GM20000 (cell line): Measurements from ENCODE around the gene PPM1J.

Source experiments
- DNase-seq: peaks from one replicate; pipeline ENCODE4 v3.0.0; 2012; ENCODE audit warnings: low spot score
- TF ChIP-seq, protein P1 (sequence below): IDR thresholded peaks from 2 replicates; pipeline ENCODE4 v1.5.1; 2012; ENCODE audit warnings: mild to moderate bottlenecking, control low read depth; ENCODE audit errors: extremely low read depth, missing control alignments

Gene PPM1J

DNA sequence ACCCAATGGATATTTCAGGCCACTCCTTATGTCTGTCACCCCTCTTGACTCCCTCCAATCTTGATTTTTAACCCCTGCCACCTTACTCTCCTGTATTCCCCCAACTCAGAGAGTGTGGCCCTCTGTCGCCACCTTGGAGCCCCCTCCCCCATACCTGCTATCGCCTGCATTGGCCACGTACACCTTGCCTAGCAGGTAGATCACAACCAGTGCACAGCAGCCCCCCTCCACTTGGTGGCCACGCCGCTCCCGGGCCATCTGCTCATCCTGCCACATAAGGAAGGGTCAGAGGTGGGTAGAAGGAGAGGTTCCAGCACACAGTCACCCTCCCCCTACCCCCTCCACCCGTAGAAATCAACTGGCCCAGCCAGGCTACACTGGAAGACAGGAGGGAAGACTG lies 2.9 kb downstream of the PPM1J start:
- DNase-seq: no peak
- TF ChIP-seq, protein P1, sequence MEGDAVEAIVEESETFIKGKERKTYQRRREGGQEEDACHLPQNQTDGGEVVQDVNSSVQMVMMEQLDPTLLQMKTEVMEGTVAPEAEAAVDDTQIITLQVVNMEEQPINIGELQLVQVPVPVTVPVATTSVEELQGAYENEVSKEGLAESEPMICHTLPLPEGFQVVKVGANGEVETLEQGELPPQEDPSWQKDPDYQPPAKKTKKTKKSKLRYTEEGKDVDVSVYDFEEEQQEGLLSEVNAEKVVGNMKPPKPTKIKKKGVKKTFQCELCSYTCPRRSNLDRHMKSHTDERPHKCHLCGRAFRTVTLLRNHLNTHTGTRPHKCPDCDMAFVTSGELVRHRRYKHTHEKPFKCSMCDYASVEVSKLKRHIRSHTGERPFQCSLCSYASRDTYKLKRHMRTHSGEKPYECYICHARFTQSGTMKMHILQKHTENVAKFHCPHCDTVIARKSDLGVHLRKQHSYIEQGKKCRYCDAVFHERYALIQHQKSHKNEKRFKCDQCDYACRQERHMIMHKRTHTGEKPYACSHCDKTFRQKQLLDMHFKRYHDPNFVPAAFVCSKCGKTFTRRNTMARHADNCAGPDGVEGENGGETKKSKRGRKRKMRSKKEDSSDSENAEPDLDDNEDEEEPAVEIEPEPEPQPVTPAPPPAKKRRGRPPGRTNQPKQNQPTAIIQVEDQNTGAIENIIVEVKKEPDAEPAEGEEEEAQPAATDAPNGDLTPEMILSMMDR: no peak

DNA sequence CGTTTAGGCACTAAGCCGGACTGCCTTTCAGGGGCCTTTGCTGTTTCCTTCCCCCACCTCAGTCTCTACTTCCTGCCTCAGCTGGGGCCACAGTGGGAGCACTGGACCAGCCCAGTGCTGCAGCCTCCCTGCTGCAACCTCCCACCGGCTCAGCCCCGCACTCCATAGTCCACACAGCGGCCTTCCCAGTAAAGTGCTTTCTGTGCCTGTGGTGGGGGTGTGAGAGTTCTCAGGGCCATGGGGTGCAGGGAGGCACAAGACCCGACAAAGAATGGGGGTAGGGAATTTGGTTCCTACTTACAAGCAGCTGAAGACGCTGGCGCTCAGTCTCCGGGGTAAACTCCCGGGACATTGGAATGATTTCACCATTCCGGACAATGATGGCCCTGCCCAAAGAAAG lies 3.5 kb downstream of the PPM1J start:
- TF ChIP-seq, protein P1: no peak

DNA sequence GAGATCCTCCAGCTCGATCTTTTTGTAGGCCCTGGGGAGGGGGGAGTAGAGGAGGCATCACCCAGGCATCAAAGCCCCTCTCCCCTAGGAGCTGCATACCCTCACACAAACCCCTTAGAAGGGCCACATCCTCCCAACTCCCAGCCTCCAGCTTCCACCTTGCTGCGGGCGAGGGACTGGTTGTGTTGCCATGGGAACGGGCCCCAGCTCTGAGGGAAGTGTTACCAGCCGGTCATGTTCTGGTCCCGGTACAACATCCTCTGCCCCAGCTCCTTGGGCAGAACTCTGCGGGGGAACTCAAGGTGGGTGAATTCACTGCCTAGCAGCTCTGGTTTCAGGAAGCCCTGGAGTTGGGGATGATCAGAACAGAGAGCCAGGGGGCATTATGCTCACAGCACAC lies 4.1 kb downstream of the PPM1J start:
- DNase-seq: no peak
- TF ChIP-seq, protein P1: no peak

More for the DNA sequence above, 3.5 kb downstream of the PPM1J start:
- DNase-seq: no peak

DNA sequence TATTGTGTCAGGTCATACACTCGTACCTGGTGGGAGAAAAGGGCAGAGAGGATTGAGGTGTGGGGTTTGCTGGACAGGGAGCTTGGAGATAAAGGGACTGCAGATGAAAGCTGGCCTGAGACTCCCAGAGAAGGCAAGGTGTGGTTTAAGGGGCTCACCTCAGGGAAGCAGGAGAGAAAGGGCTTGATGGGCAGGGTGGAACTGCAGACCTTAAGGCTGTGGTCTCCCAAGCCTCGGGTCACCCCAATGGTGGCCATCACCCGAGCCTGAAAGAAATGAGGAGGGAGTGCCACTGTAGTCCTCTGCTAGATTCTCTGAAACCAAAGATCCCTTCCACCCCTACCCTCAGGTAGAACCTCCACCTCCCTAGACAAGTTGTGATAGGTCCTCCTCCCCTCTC lies 4.5 kb downstream of the PPM1J start:
- DNase-seq: no peak
- TF ChIP-seq, protein P1: no peak

DNA sequence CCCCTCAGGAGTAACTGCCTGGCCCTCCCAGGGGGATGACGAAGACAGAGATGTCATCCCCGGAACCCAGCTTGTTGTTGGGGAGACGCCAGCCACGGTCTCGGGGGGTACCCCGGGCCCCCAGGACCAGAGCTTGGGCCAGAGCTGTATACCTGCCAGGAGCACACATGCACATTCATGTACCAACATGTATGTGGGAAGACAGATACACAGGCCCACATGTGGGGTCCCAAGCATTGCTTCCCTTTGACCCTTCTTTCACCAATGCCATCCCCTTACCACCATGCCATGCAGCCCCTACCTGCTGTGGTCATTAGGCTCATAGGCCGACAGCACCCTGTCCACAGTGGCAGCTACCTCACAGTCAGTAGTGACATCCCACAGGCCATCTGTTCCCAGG lies 5.0 kb downstream of the PPM1J start:
- DNase-seq: no peak
- TF ChIP-seq, protein P1: no peak

DNA sequence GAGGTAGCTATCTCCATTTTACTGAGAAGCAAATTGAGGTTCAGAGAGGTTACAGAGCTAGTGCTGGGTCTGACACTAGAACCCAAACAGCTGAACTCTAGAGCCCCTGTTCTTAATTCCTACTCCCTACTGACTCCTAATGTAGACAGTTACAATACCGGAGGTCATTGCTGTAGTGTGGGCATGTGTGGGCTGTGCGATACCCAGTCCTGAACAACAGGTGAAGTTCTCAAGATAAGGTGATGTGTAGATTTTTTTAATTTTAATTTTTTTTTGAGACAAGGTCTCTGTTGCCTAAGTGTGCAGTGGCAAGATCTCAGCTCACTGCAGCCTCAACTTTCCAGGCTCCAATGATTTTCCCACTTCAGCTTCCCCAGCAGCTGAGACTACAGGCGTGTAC lies 6.6 kb downstream of the PPM1J start:
- TF ChIP-seq, protein P1: no peak
- no peak for DNase-seq

DNA sequence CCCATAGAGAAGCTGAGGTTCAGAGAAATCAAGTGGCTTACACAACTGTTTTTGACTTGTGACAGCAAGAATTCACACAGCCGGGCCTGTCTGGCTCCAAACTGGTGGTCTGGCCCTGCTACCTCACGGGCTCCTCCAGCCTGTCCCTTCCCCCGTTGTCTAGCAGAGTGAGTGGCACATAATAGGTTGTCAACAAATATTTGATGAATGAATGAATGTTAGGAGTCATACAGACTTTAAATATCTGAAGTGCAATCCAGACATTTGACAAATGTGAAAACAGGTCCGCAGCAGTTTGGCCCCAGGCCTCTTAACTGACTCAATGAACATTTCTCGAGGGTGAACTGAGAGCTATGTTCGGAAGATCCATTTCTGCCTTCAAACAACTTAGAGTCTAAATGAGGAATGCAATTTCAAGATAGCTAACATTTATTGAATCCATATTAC lies 7.1 kb downstream of the PPM1J start:
- TF ChIP-seq, protein P1: no peak
- no peak for DNase-seq
